ENCODE measurements around the gene HECTD3. TPM values are rescaled to one million over a fixed set of nuclear protein-coding genes. Genes with fewer than 3 reads are reported as not detected.

HECTD3 gene
- total and polyA plus RNA-seq, 2 of the 4 experiments (the other 2 are of a cell fraction), result 12.2 to 39.5 TPM

DNA sequence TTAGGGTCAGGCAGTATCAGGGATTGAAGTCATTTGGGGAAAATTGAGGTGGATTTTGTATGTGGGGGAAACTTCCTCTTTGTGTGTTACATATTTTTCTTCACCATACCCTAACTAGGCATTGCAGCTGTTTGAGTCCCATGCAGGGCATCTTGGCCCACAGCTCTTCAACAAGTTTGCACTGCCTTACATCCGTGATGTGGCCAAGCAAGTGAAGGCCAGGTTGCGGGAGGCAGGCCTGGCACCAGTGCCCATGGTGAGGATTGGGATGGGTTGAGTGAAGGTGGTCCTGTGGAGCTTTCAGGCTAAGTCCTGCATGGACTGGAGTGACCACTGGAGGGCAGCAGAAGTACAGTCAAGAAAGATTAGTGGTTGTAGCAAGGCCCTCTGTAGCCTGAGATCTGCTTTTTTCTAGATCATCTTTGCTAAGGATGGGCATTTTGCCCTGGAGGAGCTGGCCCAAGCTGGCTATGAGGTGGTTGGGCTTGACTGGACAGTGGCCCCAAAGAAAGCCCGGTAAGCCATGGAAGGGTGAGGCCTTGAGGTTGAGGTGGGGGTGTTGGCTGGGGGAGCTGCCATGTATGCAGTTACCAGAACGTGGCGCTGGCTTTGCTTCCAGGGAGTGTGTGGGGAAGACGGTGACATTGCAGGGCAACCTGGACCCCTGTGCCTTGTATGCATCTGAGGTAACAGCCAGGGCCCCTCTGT is 3.4 kb upstream of the HECTD3 start:
- no peaks in the 10 kb centered on the region for H3K9me3 ChIP-seq (ENCODE audit: control insufficient read depth, insufficient read depth, low read length)
- H3K4me3 ChIP-seq (ENCODE audit: insufficient read depth, low read depth, low read length), result no peak overlapping the region
- no peak overlapping the region for H3K56ac ChIP-seq (ENCODE audit: extremely low read depth, insufficient read depth, low read length)
- ChIA-PET CTCF (interaction anchor here (0.6 to 2.1 kb wide), 13 partner anchors 27 to 479 kb away, joined by 3 to 17 read pairs (median 5); no protein-coding TSS in a partner anchor), POLR2A (ENCODE audit: unreplicated experiment) (interaction anchor here (1.2 kb wide), 1 partner anchor 289 kb away, joined by 7 read pairs; no protein-coding TSS in a partner anchor)
- peak overlapping the region; percentile 11; the same call in 1 of the 2 replicates for H3K27ac ChIP-seq (ENCODE audit: insufficient read depth, low read length)
- peak overlapping the region; percentile 61 for H2AK9ac ChIP-seq (replicated peaks; ENCODE audit: low read depth, low read length, poor library complexity)
- H3K4ac ChIP-seq (ENCODE audit: low read depth, low read length), result 0 out of 2 replicates have a peak overlapping the region, but pooled peaks have one; percentile 7
- H3K9ac ChIP-seq (ENCODE audit: low read depth, low read length), result no peak overlapping the region
- 0% methylated on average over 1 of the region's 6 CpGs; no CpG with 5 or more reads in 1 of the 2 experiments for WGBS, 2 experiments (ENCODE audit: extremely low coverage in 2 of 2, insufficient read length in 1 of 2)
- peak overlapping the region; percentile 8; the same call in 1 of the 2 replicates for H3K4me2 ChIP-seq (ENCODE audit: low read depth, low read length)
- H3K79me1 ChIP-seq (ENCODE audit: low read depth in 1 of 2, low read length in 2 of 2), result peaks cover 20 to 49% of the 10 kb centered on the region in 2 experiments; a peak in 3 of 4 replicates
- ATAC-seq (ENCODE audit: low read depth) (peak; percentile 40), DNase-seq (peak; percentile 88)
- H3K23ac ChIP-seq (ENCODE audit: low read depth, low read length), result no peak overlapping the region
- H2BK15ac ChIP-seq (ENCODE audit: low read depth, low read length), result no peak overlapping the region
- no peak overlapping the region for H3K18ac ChIP-seq (ENCODE audit: low read depth, low read length)
- no peak overlapping the region for H4K5ac ChIP-seq (ENCODE audit: low read depth, low read length)
- intact Hi-C loops (cut with micrococcal nuclease), result loop anchor here (1.0 to 5.0 kb wide), 6 partner anchors 222 to 558 kb away; partner anchors contain the start of genes MUTYH, RNU5D-1, TESK2 and TOE1
- H4K8ac ChIP-seq (ENCODE audit: low read depth in 2 of 2, low read length in 2 of 2), result no peak overlapping the region
- dilution Hi-C loops (cut with HindIII; ENCODE audit: low sequenced_read_pairs, unreplicated experiment), result no loop called here
- H3K27me3 ChIP-seq (ENCODE audit: control insufficient read depth, insufficient read depth, low read length), result no peaks in the 10 kb centered on the region
- peaks cover 12% of the 10 kb centered on the region for H3K4me1 ChIP-seq (ENCODE audit: control insufficient read depth, insufficient read depth, low read length)
- H3K9me1 ChIP-seq (ENCODE audit: insufficient read depth, low read length), result peaks cover 11% of the 10 kb centered on the region
- H4K20me1 ChIP-seq (ENCODE audit: insufficient read depth, low read length), result peaks cover 9% of the 10 kb centered on the region; the same call in 1 of the 2 replicates
- H3K14ac ChIP-seq (replicated peaks; ENCODE audit: low read depth, low read length), result no peak overlapping the region
- in situ Hi-C loops (cut with MboI; ENCODE audit: low sequenced_read_pairs), result loop anchor here (5.0 kb wide), 3 partner anchors 288 to 553 kb away; partner anchors contain the start of gene TESK2
- H2AFZ ChIP-seq (replicated peaks; ENCODE audit: low read length, poor library complexity), result peak overlapping the region; percentile 24
- no peak overlapping the region for H2BK120ac ChIP-seq (ENCODE audit: low read depth, low read length)
- H3K36me3 ChIP-seq (ENCODE audit: control insufficient read depth, insufficient read depth, low read length), result peaks cover 11% of the 10 kb centered on the region; the same call in 1 of the 2 replicates
- H2BK5ac ChIP-seq (ENCODE audit: low read depth, low read length, poor library complexity, severe bottlenecking), result no peak overlapping the region
- H2BK20ac ChIP-seq (ENCODE audit: low read depth, low read length), result no peak overlapping the region
- no TSS peak for BruUV-seq (replicated peaks)
- H4K91ac ChIP-seq (ENCODE audit: insufficient read depth, low read depth, low read length), result no peak overlapping the region
- peak overlapping the region; percentile 69; the same call in 1 of the 2 replicates for H2AK5ac ChIP-seq (ENCODE audit: low read depth, low read length)
- TF ChIP-seq, protein P1, sequence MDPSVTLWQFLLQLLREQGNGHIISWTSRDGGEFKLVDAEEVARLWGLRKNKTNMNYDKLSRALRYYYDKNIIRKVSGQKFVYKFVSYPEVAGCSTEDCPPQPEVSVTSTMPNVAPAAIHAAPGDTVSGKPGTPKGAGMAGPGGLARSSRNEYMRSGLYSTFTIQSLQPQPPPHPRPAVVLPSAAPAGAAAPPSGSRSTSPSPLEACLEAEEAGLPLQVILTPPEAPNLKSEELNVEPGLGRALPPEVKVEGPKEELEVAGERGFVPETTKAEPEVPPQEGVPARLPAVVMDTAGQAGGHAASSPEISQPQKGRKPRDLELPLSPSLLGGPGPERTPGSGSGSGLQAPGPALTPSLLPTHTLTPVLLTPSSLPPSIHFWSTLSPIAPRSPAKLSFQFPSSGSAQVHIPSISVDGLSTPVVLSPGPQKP (IDR thresholded peaks at IDR 0.05; ENCODE audit: borderline replicate concordance, low read depth, low read length), result no peak
- TF ChIP-seq, protein P2, sequence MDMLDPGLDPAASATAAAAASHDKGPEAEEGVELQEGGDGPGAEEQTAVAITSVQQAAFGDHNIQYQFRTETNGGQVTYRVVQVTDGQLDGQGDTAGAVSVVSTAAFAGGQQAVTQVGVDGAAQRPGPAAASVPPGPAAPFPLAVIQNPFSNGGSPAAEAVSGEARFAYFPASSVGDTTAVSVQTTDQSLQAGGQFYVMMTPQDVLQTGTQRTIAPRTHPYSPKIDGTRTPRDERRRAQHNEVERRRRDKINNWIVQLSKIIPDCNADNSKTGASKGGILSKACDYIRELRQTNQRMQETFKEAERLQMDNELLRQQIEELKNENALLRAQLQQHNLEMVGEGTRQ (IDR thresholded peaks at IDR 0.05; ENCODE audit: low read depth, low read length), result no peak
- TF ChIP-seq RFX5 (IDR thresholded peaks at IDR 0.05; ENCODE audit: low read depth, low read length) (no peak), RCOR1 (IDR thresholded peaks at IDR 0.05; ENCODE audit: insufficient replicate concordance, low read length) (no peak), MXI1 (IDR thresholded peaks at IDR 0.05; ENCODE audit: borderline replicate concordance, low read depth, low read length) (no peak), NFE2L2 (IDR thresholded peaks at IDR 0.05; ENCODE audit: low read depth, low read length) (no peak), BHLHE40 (IDR thresholded peaks at IDR 0.05; ENCODE audit: low read depth, low read length) (no peak), CHD1 (IDR thresholded peaks at IDR 0.05; ENCODE audit: low read depth, low read length) (no peak), SMC3 (IDR thresholded peaks at IDR 0.05; ENCODE audit: low read depth, low read length) (peak; percentile 91), POLR2A (IDR thresholded peaks at IDR 0.05; ENCODE audit: low read depth, low read length) (no peak), CEBPB (IDR thresholded peaks at IDR 0.05; ENCODE audit: low read depth, low read length) (no peak), RAD21 (IDR thresholded peaks at IDR 0.05; ENCODE audit: low read length) (peak; percentile 90), MAFK (IDR thresholded peaks at IDR 0.05; ENCODE audit: low read depth, low read length) (no peak)
- TF ChIP-seq, protein P3, sequence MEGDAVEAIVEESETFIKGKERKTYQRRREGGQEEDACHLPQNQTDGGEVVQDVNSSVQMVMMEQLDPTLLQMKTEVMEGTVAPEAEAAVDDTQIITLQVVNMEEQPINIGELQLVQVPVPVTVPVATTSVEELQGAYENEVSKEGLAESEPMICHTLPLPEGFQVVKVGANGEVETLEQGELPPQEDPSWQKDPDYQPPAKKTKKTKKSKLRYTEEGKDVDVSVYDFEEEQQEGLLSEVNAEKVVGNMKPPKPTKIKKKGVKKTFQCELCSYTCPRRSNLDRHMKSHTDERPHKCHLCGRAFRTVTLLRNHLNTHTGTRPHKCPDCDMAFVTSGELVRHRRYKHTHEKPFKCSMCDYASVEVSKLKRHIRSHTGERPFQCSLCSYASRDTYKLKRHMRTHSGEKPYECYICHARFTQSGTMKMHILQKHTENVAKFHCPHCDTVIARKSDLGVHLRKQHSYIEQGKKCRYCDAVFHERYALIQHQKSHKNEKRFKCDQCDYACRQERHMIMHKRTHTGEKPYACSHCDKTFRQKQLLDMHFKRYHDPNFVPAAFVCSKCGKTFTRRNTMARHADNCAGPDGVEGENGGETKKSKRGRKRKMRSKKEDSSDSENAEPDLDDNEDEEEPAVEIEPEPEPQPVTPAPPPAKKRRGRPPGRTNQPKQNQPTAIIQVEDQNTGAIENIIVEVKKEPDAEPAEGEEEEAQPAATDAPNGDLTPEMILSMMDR (conservative IDR thresholded peaks at IDR 0.05; ENCODE audit: low read depth, low read length), result peak; percentile 86

Measured in IMR-90 (cell line).